Dendritic cell treated with granulocyte-macrophage colony-stimulating factor and Interleukin-4, amounts not matched to agents 40 ng/mL and 50 ng/mL, for 4 days (primary cell): Measurements from ENCODE around the gene PRKAR2B.
"Not testable (repeated sequence)": the region's sequence is repeated elsewhere in the genome, so short reads cannot be mapped to it uniquely, and the experiment has no call there.

ENCODE experiments used
- H3K27ac Mint-ChIP-seq: one replicate; pipeline ENCODE4 v1.8.0; 2022; ENCODE audit warnings: mild to moderate bottlenecking, mixed read lengths
- H3K27me3 Mint-ChIP-seq: one replicate; pipeline ENCODE4 v1.8.0; 2022; ENCODE audit warnings: mild to moderate bottlenecking, mixed read lengths
- H3K36me3 Mint-ChIP-seq: one replicate; pipeline ENCODE4 v1.8.0; 2022; ENCODE audit warnings: low read depth, mixed read lengths
- H3K4me1 Mint-ChIP-seq: one replicate; pipeline ENCODE4 v1.8.0; 2022; ENCODE audit warnings: low read depth, mixed read lengths
- H3K4me3 Mint-ChIP-seq: one replicate; pipeline ENCODE4 v1.8.0; 2022; ENCODE audit warnings: mild to moderate bottlenecking, moderate library complexity, mixed read lengths
- H3K9me3 Mint-ChIP-seq: one replicate; pipeline ENCODE4 v1.8.0; 2022; ENCODE audit warnings: mixed read lengths
- intact Hi-C: fragments of 100-400 bp; cut with micrococcal nuclease; formaldehyde crosslinking; loops from one replicate; pipeline ENCODE4 v1.15.0; 2022

PRKAR2B gene

DNA sequence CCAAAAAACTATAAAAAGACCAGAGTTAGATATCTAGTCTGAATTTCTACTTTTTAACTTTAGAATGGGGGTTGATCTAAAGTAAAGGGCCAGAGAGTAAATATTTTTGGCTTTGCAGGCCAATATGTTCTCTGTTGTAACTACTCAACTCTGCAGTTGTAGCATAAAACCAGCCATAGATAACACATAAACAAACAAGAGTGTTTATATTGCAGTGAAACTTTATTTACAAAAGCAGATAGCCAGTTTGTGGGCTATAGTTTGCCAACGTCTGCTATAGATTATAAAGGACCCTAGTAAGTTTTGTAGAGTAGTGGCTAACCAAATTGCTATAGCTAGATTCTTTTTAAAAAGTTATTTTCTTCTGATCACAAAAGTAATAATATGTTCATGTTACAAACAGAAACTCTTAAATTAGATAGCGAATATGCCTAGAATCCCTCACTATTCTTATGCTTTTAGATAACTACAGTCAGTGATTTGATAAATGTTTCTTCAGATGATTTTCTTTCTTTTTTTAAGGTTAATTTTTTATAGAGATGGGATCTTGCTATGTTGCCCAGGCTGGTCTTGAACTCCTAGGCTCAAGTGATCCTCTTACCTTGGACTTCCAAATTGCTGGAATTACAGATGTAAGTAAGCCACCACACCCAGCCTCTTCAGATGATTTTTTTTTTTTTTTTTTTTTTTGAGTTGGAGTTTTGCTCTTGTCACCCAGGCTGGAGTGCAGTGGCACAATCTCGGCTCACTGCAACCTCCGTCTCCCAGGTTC, 100.7 kb downstream of the PRKAR2B start:
- Mint-ChIP-seq H3K36me3 (peaks cover 5% of the 10 kb centered on the region), H3K4me3 (no peak overlapping the region), H3K4me1 (no peaks in the 10 kb centered on the region), H3K9me3 (no peaks in the 10 kb centered on the region), H3K27ac (no peak overlapping the region), H3K27me3 (no peaks in the 10 kb centered on the region)
- intact Hi-C loops, result loop anchor here (10.0 kb wide), 1 partner anchor 100 kb away; the partner anchor contains the start of gene PRKAR2B

GRCh38 chr7:107147464-107148393, 103.2 kb downstream of the PRKAR2B start:
- Mint-ChIP-seq H3K4me1 (no peaks in the 10 kb centered on the region), H3K4me3 (no peak overlapping the region), H3K9me3 (no peaks in the 10 kb centered on the region), H3K27ac (no peak overlapping the region), H3K36me3 (peaks cover 7% of the 10 kb centered on the region), H3K27me3 (no peaks in the 10 kb centered on the region)
- intact Hi-C loops, result loop anchor here (10.0 kb wide), 1 partner anchor 103 kb away; the partner anchor contains the start of gene PRKAR2B

- Mint-ChIP-seq H3K4me1 (no peaks in the 10 kb centered on the region), H3K27me3 (no peaks in the 10 kb centered on the region), H3K27ac (no peak overlapping the region), H3K4me3 (no peak overlapping the region), H3K36me3 (peaks cover 7% of the 10 kb centered on the region), H3K9me3 (no peaks in the 10 kb centered on the region)
- intact Hi-C loops, result loop anchor here (10.0 kb wide), 1 partner anchor 104 kb away; the partner anchor contains the start of gene PRKAR2B
Measured at GRCh38 chr7:107148721-107149120, 104.2 kb downstream of the PRKAR2B start.

GRCh38 chr7:107149863-107150262, 105.4 kb downstream of the PRKAR2B start:
- Mint-ChIP-seq H3K9me3 (no peaks in the 10 kb centered on the region), H3K27ac (no peak overlapping the region), H3K4me1 (no peaks in the 10 kb centered on the region), H3K36me3 (peaks cover 7% of the 10 kb centered on the region), H3K27me3 (no peaks in the 10 kb centered on the region), H3K4me3 (no peak overlapping the region)
- intact Hi-C loops, result loop anchor here (1.0 to 10.0 kb wide), 3 partner anchors 105 to 358 kb away; partner anchors contain the start of gene PRKAR2B

DNA sequence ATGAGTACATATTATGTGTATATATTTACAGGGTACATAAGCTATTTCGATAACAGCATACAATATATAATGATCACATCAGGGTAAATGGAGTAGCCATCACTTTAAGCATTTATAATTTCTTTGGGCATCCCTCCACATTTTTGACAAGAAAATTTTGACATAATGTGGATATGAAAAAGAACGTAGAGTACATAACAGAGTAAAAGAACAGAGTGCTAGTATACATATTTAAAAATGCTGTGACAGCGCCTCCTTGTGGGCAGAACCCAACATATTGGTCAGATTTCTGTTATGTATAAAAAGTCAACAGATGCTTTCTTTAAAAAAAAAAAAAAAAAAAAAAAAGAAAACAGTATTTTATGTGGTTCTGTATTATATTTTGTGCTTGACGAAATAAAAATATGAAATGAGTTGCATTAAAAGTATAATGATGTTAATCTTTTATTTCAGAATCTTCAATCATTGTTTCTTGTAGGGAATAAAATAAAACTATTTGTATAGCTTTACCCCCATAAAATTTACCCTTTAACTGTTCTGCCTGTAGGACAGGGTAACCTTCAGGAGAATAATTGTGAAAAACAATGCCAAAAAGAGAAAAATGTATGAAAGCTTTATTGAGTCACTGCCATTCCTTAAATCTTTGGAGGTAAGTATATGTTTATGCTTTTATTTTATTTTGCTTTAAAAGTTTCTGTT, 106.0 kb downstream of the PRKAR2B start:
- intact Hi-C loops, result loop anchor here (1.0 to 5.0 kb wide), 2 partner anchors 203 to 358 kb away; no protein-coding TSS in a partner anchor
- Mint-ChIP-seq H3K27ac (no peak overlapping the region), H3K4me3 (no peak overlapping the region), H3K36me3 (peaks cover 7% of the 10 kb centered on the region), H3K9me3 (no peaks in the 10 kb centered on the region), H3K27me3 (no peaks in the 10 kb centered on the region), H3K4me1 (no peaks in the 10 kb centered on the region)

GRCh38 chr7:107151538-107151937, 107.0 kb downstream of the PRKAR2B start:
- Mint-ChIP-seq H3K9me3 (no peaks in the 10 kb centered on the region), H3K4me1 (no peaks in the 10 kb centered on the region), H3K27me3 (no peaks in the 10 kb centered on the region), H3K4me3 (no peak overlapping the region), H3K36me3 (peaks cover 8% of the 10 kb centered on the region), H3K27ac (no peak overlapping the region)
- intact Hi-C loops, result loop anchor here (5.0 kb wide), 1 partner anchor 359 kb away; no protein-coding TSS in a partner anchor

- Mint-ChIP-seq H3K27me3 (no peaks in the 10 kb centered on the region), H3K4me1 (no peaks in the 10 kb centered on the region), H3K4me3 (no peak overlapping the region), H3K36me3 (peaks cover 13% of the 10 kb centered on the region), H3K9me3 (no peaks in the 10 kb centered on the region), H3K27ac (no peak overlapping the region)
- intact Hi-C loops, result loop anchor here (5.0 kb wide), 1 partner anchor 360 kb away; no protein-coding TSS in a partner anchor
Measured at GRCh38 chr7:107152011-107152410, 107.5 kb downstream of the PRKAR2B start.

- Mint-ChIP-seq H3K9me3 (no peaks in the 10 kb centered on the region), H3K4me1 (no peaks in the 10 kb centered on the region), H3K4me3 (no peak overlapping the region), H3K27me3 (no peaks in the 10 kb centered on the region), H3K27ac (no peak overlapping the region), H3K36me3 (peaks cover 18% of the 10 kb centered on the region)
- intact Hi-C loops, result loop anchor here (5.0 kb wide), 1 partner anchor 363 kb away; no protein-coding TSS in a partner anchor
Measured at GRCh38 chr7:107154826-107155225, 110.3 kb downstream of the PRKAR2B start.

GRCh38 chr7:107155726-107156125, 111.2 kb downstream of the PRKAR2B start:
- intact Hi-C loops, result not testable (repeated sequence)

GRCh38 chr7:107157091-107157490, 112.6 kb downstream of the PRKAR2B start:
- no peak overlapping the region for H3K4me3 Mint-ChIP-seq
- H3K9me3 Mint-ChIP-seq, result no peaks in the 10 kb centered on the region
- H3K27ac Mint-ChIP-seq, result no peak overlapping the region
- no peaks in the 10 kb centered on the region for H3K27me3 Mint-ChIP-seq
- no peaks in the 10 kb centered on the region for H3K4me1 Mint-ChIP-seq
- H3K36me3 Mint-ChIP-seq, result peaks cover 16% of the 10 kb centered on the region
- intact Hi-C loops, result no loop called here

More at GRCh38 chr7:107155726-107156125, 111.2 kb downstream of the PRKAR2B start:
- not testable (repeated sequence) for H3K27me3 Mint-ChIP-seq, H3K27ac Mint-ChIP-seq, H3K4me1 Mint-ChIP-seq, H3K9me3 Mint-ChIP-seq, H3K4me3 Mint-ChIP-seq
- H3K36me3 Mint-ChIP-seq, result peaks cover 18% of the 10 kb centered on the region

- no peaks in the 10 kb centered on the region for H3K27me3 Mint-ChIP-seq
- intact Hi-C loops, result no loop called here
Measured at GRCh38 chr7:107158028-107158427, 113.5 kb downstream of the PRKAR2B start.

GRCh38 chr7:107160389-107160788, 115.9 kb downstream of the PRKAR2B start:
- no peak overlapping the region for H3K27ac Mint-ChIP-seq
- no peaks in the 10 kb centered on the region for H3K4me1 Mint-ChIP-seq
- H3K36me3 Mint-ChIP-seq, result peaks cover 12% of the 10 kb centered on the region
- H3K4me3 Mint-ChIP-seq, result no peak overlapping the region
- H3K27me3 Mint-ChIP-seq, result peaks cover 3% of the 10 kb centered on the region
- no peaks in the 10 kb centered on the region for H3K9me3 Mint-ChIP-seq
- intact Hi-C loops, result no loop called here

More at GRCh38 chr7:107158028-107158427, 113.5 kb downstream of the PRKAR2B start:
- Mint-ChIP-seq H3K27ac (no peak overlapping the region), H3K4me3 (no peak overlapping the region), H3K4me1 (no peaks in the 10 kb centered on the region), H3K9me3 (no peaks in the 10 kb centered on the region), H3K36me3 (peaks cover 12% of the 10 kb centered on the region)

DNA sequence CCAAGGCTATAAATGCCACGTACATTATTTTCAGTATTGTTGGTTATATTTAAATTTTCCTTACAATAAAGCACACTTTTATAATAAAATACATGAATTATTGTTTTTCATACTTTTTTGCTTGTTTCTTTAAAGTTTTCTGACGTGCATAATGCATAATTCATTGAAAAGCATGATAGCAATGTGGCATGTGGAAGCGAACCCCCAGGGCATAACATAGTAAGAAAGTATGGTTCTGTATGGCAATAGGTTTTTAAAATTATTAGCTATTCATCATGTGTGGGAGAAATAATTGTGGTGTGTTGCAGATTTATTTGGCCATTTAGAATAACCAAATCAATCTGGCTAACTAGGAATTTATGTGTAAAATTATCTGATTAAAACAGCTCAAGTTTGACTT, 116.9 kb downstream of the PRKAR2B start:
- no peak overlapping the region for H3K4me3 Mint-ChIP-seq
- intact Hi-C loops, result no loop called here
- no peaks in the 10 kb centered on the region for H3K9me3 Mint-ChIP-seq
- H3K27me3 Mint-ChIP-seq, result peaks cover 4% of the 10 kb centered on the region
- H3K27ac Mint-ChIP-seq, result no peak overlapping the region
- no peaks in the 10 kb centered on the region for H3K4me1 Mint-ChIP-seq
- H3K36me3 Mint-ChIP-seq, result peaks cover 11% of the 10 kb centered on the region
